HTERT RPE-1 (cell line): ENCODE data around the gene SYNE2.
"Not testable (repeated sequence)": the region's sequence is repeated elsewhere in the genome, so short reads cannot be mapped to it uniquely, and the experiment has no call there.

ENCODE experiments used
- in situ Hi-C: fragments of 300-500 bp; cut with MboI; formaldehyde crosslinking; loops from 4 replicates; pipeline ENCODE4 v1.14.3; 2020; ENCODE audit warnings: low sequenced_read_pairs

Gene SYNE2

GRCh38 chr14:64118403-64118742 is 265.6 kb downstream of the SYNE2 start:
- in situ Hi-C loops = not testable (repeated sequence)

GRCh38 chr14:64118892-64119291 is 266.1 kb downstream of the SYNE2 start:
- in situ Hi-C loops = no loop called here

- in situ Hi-C loops = no loop called here
Measured at GRCh38 chr14:64119500-64119899, 266.7 kb downstream of the SYNE2 start.

GRCh38 chr14:64119980-64120379 is 267.2 kb downstream of the SYNE2 start:
- in situ Hi-C loops = no loop called here

- in situ Hi-C loops = no loop called here
Measured at GRCh38 chr14:64123241-64123822, 270.5 kb downstream of the SYNE2 start.

- in situ Hi-C loops = no loop called here
Measured at GRCh38 chr14:64125270-64125669, 272.5 kb downstream of the SYNE2 start.

GRCh38 chr14:64126548-64126947 is 273.7 kb downstream of the SYNE2 start:
- in situ Hi-C loops = no loop called here

- in situ Hi-C loops = no loop called here
Measured at GRCh38 chr14:64137657-64138290, 285.0 kb downstream of the SYNE2 start.

- in situ Hi-C loops = no loop called here
Measured at GRCh38 chr14:64147126-64147790, 294.5 kb downstream of the SYNE2 start.

GRCh38 chr14:64149921-64150320 is 297.1 kb downstream of the SYNE2 start:
- in situ Hi-C loops = no loop called here

- in situ Hi-C loops = no loop called here
Measured at GRCh38 chr14:64158608-64159007, 305.8 kb downstream of the SYNE2 start.

- in situ Hi-C loops = no loop called here
Measured at GRCh38 chr14:64159588-64159987, 306.8 kb downstream of the SYNE2 start.

- in situ Hi-C loops = no loop called here
Measured at GRCh38 chr14:64170181-64170580, 317.4 kb downstream of the SYNE2 start.

- in situ Hi-C loops = no loop called here
Measured at GRCh38 chr14:64174922-64175782, 322.3 kb downstream of the SYNE2 start.

GRCh38 chr14:64176330-64176729 is 323.5 kb downstream of the SYNE2 start:
- in situ Hi-C loops = no loop called here

- in situ Hi-C loops = no loop called here
Measured at GRCh38 chr14:64178814-64179213, 326.0 kb downstream of the SYNE2 start.

GRCh38 chr14:64182908-64183307 is 330.1 kb downstream of the SYNE2 start:
- in situ Hi-C loops = not testable (repeated sequence)

GRCh38 chr14:64184103-64184729 is 331.4 kb downstream of the SYNE2 start:
- in situ Hi-C loops = no loop called here

- in situ Hi-C loops = no loop called here
Measured at GRCh38 chr14:64185184-64185583, 332.4 kb downstream of the SYNE2 start.

- in situ Hi-C loops = no loop called here
Measured at GRCh38 chr14:64186231-64187129, 333.7 kb downstream of the SYNE2 start.
